NCI-H1694 (cell line): ENCODE results near the gene TNC.
A peak's percentile ranks its signal among the peaks of the same experiment; 100 is the strongest.

Source experiments
- DNase-seq: peaks from one replicate; lab custom pipeline; 2025; lab: John Stamatoyannopoulos, UW

TNC gene

GRCh38 chr9:115046199-115046598 lies 71.8 kb downstream of the TNC start:
- no peak for DNase-seq

DNA sequence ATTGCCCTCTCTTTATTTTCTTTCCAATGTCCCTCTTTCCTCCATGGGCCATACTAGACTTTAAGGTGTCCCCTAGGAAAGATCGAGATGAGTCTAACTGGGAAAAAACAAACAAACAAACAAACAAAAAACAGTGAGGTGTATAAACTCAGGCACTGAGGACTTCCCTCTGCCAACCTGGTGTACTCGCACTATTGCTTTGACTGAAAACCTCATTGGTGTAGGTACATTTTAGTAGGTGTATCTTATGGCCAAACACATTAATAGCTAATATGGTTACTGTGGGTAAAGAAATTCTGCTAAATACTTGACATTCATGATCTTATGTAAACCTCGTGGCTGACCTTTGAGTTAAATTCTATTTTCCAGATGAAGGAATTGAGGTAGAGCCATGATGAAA lies 74.3 kb downstream of the TNC start:
- DNase-seq: no peak

DNA sequence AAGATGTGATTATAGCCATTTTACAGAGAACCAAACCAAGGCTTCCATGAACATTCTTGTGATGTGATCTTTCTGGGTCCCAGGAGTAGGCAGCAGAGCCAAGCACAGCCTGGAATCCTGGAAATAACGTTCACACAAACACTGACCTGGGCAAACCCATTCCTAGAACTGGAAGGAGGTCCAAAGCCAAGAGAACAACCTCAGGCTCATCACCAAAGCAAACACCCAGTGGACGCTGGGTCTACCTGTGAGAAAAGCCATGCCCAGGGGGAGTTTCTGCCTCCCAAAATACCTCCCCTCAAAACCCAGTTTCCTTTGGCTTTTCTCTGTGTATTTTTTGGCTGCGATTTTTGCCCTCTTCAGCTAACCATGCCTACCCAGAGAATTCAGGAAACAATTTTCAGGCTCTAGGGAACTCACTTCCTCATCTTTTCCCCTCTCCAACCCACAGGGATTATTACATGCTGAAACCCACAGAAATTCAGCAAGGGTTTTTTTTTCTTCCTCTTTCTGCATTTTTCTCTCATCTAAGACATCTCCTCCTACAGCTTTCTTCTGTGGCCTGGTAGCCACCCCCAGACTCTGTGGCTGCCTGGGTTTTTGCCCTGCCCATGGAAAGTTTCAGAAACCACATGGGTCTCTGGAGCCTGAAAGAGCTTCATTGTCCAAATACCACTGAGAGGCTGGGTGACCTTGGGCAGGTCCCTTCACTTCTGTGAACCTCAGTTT lies 75.0 kb downstream of the TNC start:
- no peak for DNase-seq

DNA sequence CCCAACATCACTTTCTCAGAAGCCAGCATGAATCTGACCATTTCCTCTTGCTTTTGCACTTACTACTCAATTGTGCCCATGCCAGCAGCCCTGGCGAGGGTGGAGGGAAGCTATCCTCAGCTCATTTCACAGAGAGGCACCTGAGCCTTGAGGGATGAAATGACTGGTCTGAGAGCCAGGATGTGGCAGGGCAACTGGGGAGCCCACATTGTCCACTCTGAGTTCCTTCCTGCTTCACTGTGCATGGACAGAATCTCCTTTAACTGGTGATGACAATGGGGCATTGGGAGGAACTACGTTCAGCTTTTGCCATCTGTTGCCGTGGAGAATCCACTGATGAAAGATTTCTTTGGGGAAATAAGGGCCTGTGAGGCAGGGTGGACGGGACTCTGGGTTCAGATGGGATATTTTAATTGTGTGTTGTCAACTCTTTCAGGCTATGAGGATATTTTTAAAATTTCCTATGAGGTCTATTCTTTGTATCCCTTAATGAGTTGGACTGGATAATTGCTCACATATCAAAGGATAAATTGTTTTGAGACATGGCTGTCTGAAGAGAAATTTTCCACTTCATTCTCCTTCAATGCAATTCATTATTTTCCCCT lies 78.3 kb downstream of the TNC start:
- DNase-seq: no peak

GRCh38 chr9:115038178-115038577 lies 79.8 kb downstream of the TNC start:
- DNase-seq: no peak

GRCh38 chr9:115036691-115037090 lies 81.3 kb downstream of the TNC start:
- no peak for DNase-seq

DNA sequence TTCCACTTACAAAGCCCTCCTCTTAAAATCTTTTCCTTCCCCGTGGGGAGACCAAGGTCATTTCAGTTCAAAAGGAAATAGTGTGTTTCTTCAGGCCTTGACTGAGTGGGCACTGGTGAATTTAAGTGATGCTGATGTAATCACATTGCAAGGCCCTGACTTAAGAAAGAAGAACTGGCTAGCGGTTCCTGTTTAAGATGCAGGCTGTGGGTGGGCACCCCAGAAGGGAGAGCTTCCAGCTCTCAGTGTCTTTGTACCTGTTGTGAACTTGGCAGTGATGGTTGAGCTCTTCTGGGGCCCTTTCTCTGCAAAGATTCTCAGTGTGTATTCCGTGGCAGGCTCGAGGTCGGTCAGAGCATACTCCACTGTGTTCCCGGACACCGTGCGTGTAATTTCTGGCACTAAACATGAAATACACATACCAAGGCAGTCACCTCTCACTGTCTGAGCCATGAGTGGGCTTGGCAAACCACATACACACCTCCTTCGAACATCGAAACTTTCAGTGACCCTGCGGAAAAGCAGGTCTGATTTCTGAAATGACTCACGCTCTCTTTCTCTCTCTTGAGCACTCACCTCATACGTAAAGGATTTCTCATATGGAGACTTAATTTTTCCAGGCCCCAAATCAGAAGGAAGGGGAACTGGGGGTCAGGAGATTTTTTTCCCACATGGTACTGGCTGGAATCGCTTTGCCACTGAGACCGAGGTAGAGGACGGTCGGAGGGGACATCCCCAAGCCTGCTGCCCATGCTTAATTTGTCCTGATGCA lies 81.9 kb downstream of the TNC start:
- no peak for DNase-seq

GRCh38 chr9:115034801-115035200 lies 83.2 kb downstream of the TNC start:
- DNase-seq: no peak

DNA sequence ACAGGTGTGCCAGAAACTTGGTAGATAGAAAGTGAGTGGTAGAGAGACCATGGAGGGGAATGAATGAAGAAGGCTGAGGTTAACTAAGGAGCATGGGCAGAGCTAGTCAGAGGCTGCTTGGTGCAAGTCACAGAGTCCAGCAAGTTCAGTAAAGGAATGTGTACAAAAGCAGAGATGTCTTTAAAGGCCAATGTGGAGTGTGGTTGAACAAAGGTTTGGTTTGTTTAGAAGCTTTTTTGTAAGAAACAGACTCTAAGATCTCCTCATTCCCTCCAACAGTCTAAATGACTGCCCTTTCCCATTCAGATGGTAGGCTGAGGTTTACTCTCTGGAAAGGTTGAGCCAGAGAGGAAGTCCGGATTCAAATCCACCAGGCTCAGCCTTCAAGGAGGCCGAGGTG lies 84.2 kb downstream of the TNC start:
- DNase-seq: no peak

GRCh38 chr9:115032296-115032695 lies 85.7 kb downstream of the TNC start:
- no peak for DNase-seq

DNA sequence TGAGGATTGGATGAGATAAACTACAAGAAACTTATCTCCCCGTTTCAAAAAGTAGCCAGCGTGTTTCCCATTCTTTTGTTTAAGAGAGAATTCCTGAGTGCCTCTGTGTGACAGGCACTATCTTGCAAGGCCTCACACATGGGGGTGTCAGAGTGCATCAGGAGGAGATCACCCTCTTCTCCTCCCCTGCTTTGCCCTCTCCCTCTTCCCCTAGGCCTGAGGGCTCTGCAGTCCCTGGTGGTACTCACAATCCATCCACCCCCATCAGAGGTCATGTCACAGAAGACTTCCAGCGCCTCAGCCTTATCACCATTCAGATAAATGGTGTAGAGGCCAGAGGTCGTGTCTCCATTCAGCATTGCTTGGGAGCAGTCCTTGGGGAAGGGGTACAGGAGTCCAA lies 88.0 kb downstream of the TNC start:
- no peak for DNase-seq

- DNase-seq: no peak
Measured at GRCh38 chr9:115025721-115026120, 92.2 kb downstream of the TNC start.

DNA sequence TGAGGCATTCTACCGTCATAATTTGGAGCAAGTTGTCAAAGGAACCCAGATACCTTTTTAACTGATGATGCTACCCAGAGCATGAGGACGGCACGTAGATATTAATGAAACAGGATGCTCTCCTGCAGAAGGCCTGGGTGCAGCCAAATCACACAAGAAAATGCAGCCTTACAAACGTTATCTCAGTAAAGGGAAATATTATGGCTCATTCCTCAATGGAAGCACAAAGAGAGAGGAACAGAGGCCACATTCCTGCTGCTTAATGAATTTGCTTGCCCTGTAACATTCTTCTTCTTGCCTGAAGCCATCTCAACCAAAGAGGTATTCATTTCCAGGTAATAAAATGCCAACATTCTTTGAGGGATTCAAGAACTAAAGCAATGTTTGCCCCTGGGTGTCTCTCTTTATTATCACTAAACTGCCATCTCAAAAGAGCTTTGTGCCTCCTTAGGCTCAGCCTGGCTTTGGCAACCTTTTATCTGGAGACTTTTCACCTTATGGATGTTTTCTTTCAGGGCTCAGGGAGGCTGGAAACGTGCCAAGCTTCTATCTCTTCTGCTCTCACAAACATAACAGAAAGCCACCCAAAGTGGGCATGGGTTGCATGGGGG lies 92.9 kb downstream of the TNC start:
- no peak for DNase-seq

- no peak for DNase-seq
Measured at GRCh38 chr9:115022760-115023434, 95.1 kb downstream of the TNC start.

- no peak for DNase-seq
Measured at GRCh38 chr9:115018547-115019435, 99.2 kb downstream of the TNC start.

- DNase-seq: no peak
Measured at GRCh38 chr9:115016344-115016743, 101.6 kb downstream of the TNC start.

- DNase-seq: peak; percentile 1
Measured at GRCh38 chr9:115015018-115015635, 102.8 kb downstream of the TNC start.

- no peak for DNase-seq
Measured at GRCh38 chr9:115014438-115014837, 103.5 kb downstream of the TNC start.

- DNase-seq: peak; percentile 50
Measured at GRCh38 chr9:115013998-115014397, 104.0 kb downstream of the TNC start.

- no peak for DNase-seq
Measured at GRCh38 chr9:115012486-115012885, 105.5 kb downstream of the TNC start.

- DNase-seq: no peak
Measured at GRCh38 chr9:115010874-115011273, 107.1 kb downstream of the TNC start.
